Kidney (tissue), 14 donors: ENCODE results near the gene RNF20. TPM values are rescaled to one million over a fixed set of nuclear protein-coding genes. Genes with fewer than 3 reads are reported as not detected.

ENCODE experiments used
- DNase-seq, 5 donors: peaks; one replicate each; pipeline ENCODE4 v3.0.0-alpha.2; 2013 to 2020
- FAIRE-seq: peaks from 2 replicates; lab custom pipeline; 2012; peaks lifted over from hg19 to GRCh38; lab: Jason Lieb, UNC
- H3K27ac ChIP-seq, 2 donors: one replicate each; pipeline ENCODE4 v1.7.0; 2013; ENCODE audit warnings: low read depth in 2 of 2, low read length in 2 of 2, inconsistent platforms in 1 of 2
- H3K27me3 ChIP-seq: one replicate; pipeline ENCODE4 v1.7.1; 2013; ENCODE audit warnings: low read length, inconsistent platforms; ENCODE audit not compliant: control insufficient read depth, insufficient read depth
- H3K36me3 ChIP-seq, 3 donors: one replicate each; pipeline versions ENCODE4 v1.7.0 to v1.7.1; 2013; ENCODE audit warnings: low read length in 3 of 3, control low read depth in 1 of 3, inconsistent platforms in 1 of 3; ENCODE audit not compliant: insufficient read depth in 3 of 3, control insufficient read depth in 2 of 3
- H3K4me1 ChIP-seq, 3 donors: one replicate each; pipeline versions ENCODE4 v1.7.0 to v1.7.1; 2013; ENCODE audit warnings: low read length in 3 of 3, inconsistent platforms in 1 of 3, low read depth in 1 of 3; ENCODE audit not compliant: control insufficient read depth in 2 of 3, insufficient read depth in 2 of 3
- H3K4me3 ChIP-seq, 3 donors: one replicate each; pipeline versions ENCODE4 v1.7.0 to v1.8.1; 2013; ENCODE audit warnings: low read length in 3 of 3, control low read depth in 1 of 3, inconsistent platforms in 1 of 3
- H3K9ac ChIP-seq, 3 donors: one replicate each; pipeline versions ENCODE4 v1.7.0 to v1.7.1; 2013; ENCODE audit warnings: low read length in 3 of 3, control low read depth in 1 of 3, inconsistent platforms in 1 of 3
- H3K9me3 ChIP-seq, 3 donors: one replicate each; pipeline versions ENCODE4 v1.7.0 to v1.7.1; 2013; ENCODE audit warnings: low read length in 3 of 3, control low read depth in 1 of 3, inconsistent platforms in 1 of 3; ENCODE audit not compliant: control insufficient read depth in 2 of 3, insufficient read depth in 1 of 3
- intact Hi-C: fragments of 100-400 bp; cut with DNase I; formaldehyde crosslinking; loops from one replicate; pipeline ENCODE4 v1.11.1; 2022
- polyA plus RNA-seq: library from polyadenylated mRNA; stranded (reverse); fragments of 350-450 nt; fragmentation: Illumina TruSeq; extraction: RNeasy Lipid Tissue Mini Kit (QIAGEN cat#74804); gene quantifications from one replicate; pipeline ENCODE4 v1.2.3, GENCODE V29; 2014; ENCODE audit warnings: low read depth, low replicate concordance; ENCODE audit not compliant: insufficient read depth
- total RNA-seq: library from RNA; stranded (reverse); fragmentation: NEBNext Ultra II Directional; extraction: Animal tissue kit (Norgen Biotek cat#: 25700); gene quantifications from one replicate; pipeline ENCODE4 v1.2.1, GENCODE V29; 2021
- TF ChIP-seq, protein P1 (sequence below): IDR thresholded peaks from 3 replicates; pipeline ENCODE4 v1.5.1; 2012; ENCODE audit warnings: mild to moderate bottlenecking, moderate library complexity, borderline replicate concordance; ENCODE audit not compliant: insufficient read depth; ENCODE audit errors: extremely low read depth
- donor health status: control.
- donor health status: control.
- donor health status: control.
- donor health status: control.
- donor health status: control.
- donor health status: DM: yes; HTN: yes; CAD: no.
- donor health status: Normal renal cell carcinoma (clear cell type).

The RNF20 gene
- total and polyA plus RNA-seq, 2 donors from 2014 or later, result 15.8 to 43.2 TPM

DNA sequence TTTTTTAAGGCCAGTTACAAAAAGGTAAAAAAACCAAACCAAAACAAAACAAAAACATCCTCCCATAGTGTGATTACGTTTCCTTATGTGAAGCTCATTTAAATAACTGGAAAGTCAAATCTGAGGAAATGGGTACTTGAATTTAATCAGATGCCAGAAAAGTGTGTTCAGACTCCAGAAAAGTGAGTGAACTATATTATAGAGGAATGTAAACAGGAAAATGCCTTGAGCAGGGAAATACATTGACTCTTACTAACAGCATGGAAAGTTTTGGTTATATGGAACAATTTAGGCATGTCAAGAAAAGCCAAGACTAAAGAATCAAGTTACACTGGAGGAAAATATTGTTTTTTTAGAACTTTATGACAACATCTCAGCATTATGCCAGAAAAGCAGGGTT is 37.8 kb upstream of the RNF20 start:
- no peaks in the 10 kb centered on the region for H3K4me1 ChIP-seq
- H3K9me3 ChIP-seq, result peaks cover 0 to 2% (median 0%) of the 10 kb centered on the region in 3 donors
- DNase-seq (peak in 2 of 5 donors; percentile 10 to 31), FAIRE-seq (no peak)
- intact Hi-C loops, result no loop called here
- H3K9ac ChIP-seq, result no peak overlapping the region
- H3K36me3 ChIP-seq, result no peaks in the 10 kb centered on the region
- H3K27me3 ChIP-seq, result no peaks in the 10 kb centered on the region
- H3K4me3 ChIP-seq, result no peak overlapping the region
- TF ChIP-seq, protein P1, sequence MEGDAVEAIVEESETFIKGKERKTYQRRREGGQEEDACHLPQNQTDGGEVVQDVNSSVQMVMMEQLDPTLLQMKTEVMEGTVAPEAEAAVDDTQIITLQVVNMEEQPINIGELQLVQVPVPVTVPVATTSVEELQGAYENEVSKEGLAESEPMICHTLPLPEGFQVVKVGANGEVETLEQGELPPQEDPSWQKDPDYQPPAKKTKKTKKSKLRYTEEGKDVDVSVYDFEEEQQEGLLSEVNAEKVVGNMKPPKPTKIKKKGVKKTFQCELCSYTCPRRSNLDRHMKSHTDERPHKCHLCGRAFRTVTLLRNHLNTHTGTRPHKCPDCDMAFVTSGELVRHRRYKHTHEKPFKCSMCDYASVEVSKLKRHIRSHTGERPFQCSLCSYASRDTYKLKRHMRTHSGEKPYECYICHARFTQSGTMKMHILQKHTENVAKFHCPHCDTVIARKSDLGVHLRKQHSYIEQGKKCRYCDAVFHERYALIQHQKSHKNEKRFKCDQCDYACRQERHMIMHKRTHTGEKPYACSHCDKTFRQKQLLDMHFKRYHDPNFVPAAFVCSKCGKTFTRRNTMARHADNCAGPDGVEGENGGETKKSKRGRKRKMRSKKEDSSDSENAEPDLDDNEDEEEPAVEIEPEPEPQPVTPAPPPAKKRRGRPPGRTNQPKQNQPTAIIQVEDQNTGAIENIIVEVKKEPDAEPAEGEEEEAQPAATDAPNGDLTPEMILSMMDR, result no peak
- H3K27ac ChIP-seq, result no peak overlapping the region

DNA sequence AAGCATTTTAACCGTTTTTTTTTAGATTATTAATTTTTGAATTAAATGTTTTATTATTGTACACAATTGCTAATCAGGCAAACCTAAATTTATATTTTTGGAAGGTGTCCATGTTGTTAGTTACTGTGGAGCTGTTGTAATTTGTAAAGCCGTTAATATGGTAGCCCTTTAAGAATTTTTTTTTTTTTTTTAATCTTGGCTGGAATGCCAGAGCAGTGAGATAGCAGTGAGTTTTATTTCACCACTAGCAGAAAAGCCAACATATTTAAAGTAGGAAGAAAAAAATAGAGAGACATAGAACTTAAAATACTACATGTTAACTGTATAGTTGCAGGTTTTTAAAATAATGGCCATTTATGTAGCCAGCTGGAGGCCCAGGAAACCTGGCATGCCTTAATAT is 35.3 kb upstream of the RNF20 start:
- Histone ChIP-seq H3K9ac (no peak overlapping the region), H3K4me3 (no peak overlapping the region), H3K27ac (no peak overlapping the region), H3K4me1 (no peaks in the 10 kb centered on the region), H3K9me3 (no peaks in the 10 kb centered on the region), H3K27me3 (no peaks in the 10 kb centered on the region), H3K36me3 (no peaks in the 10 kb centered on the region)
- no peak for DNase-seq
- TF ChIP-seq, protein P1, result no peak
- no peak for FAIRE-seq
- intact Hi-C loops, result no loop called here

DNA sequence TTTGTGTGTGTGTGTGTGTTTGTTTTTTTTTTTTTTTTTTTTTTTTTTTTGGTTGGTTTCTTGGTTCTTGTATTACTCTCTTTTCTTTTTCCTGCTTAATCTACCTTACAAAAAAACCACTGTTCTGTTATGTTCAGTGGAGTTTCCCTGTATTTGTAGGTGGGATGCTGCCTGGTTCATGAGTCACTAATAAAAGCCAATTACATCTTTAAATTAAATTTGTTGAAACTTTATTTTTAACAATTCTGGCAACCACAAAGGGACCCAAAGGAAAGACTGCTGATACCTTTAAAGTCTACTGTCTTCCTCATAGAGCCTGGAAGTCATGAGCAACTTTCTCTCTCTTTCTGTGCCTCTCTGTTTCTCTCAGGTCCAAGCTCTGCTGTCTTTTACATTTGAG is 29.5 kb upstream of the RNF20 start:
- FAIRE-seq, result no peak
- no peak for DNase-seq
- no peak overlapping the region for H3K27ac ChIP-seq

More for the DNA sequence above, 29.5 kb upstream of the RNF20 start:
- H3K9ac ChIP-seq, result no peak overlapping the region
- no peak overlapping the region for H3K4me3 ChIP-seq
- no peaks in the 10 kb centered on the region for H3K27me3 ChIP-seq
- intact Hi-C loops, result no loop called here
- no peaks in the 10 kb centered on the region for H3K36me3 ChIP-seq
- H3K9me3 ChIP-seq, result no peaks in the 10 kb centered on the region
- no peaks in the 10 kb centered on the region for H3K4me1 ChIP-seq
- TF ChIP-seq, protein P1, result no peak
